NCI-H2029 (cell line): ENCODE data around the gene HOXD3.

Experiments
- DNase-seq: peaks from one replicate; lab custom pipeline; 2025; lab: John Stamatoyannopoulos, UW

HOXD3 gene

DNA sequence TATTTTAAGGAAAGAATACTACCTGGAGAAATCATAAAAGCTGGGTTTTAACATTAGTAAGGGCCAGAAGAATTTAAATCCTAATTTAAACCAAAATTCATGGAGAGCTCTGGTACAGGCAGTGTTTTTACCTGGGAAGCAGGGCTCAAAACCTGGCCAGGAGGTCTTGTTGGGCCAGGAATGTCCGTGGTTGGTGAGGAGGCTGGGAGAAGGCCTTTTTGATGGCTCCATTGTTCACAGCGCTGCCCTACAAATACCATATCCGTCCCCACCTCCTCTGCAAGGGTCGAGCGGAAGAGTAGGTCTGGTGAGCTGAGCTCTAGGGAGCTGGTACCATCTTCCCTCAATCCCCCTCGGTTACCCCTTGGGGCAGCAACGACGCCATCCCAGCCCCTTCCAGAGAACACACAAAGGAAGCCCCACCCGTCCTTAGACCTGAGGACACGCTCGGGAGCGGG, 20.5 kb downstream of the HOXD3 start:
- DNase-seq, result no peak

DNA sequence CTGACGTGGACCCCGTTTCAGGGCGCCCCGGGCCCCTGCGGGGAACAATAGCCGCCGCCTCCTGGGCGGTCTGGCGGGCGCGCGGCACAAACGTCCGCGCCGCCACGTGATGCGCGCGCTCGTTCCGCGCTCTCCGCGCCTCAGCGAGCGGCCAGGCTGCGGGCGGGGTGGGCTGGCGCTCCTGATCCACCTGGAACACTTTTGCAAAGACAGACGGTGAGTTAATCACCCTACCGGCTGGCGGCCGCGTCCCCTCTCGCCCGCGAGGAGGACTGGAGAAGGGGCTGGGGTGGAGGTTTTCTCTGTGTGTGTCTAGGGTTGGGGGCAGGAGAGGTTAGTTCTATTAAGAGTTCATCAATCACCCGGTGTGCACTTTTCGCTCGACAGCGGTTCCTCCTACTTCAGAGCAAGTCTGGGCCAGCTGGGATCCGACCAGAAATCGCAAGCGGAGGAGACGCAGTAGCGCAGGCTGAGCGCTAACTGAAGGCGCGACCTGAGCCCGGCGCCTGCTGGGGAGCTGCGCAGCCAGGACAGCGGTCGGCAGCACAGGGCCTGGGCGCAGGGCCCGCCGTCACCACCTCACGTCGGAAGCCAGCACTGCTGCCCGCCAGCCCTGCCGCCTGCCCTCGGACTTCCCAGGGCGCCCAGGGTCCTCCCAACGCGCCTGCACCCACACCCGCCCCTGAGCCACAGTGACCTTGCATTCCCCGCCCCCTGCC, 21.1 kb downstream of the HOXD3 start:
- DNase-seq, result peak; percentile 66

DNA sequence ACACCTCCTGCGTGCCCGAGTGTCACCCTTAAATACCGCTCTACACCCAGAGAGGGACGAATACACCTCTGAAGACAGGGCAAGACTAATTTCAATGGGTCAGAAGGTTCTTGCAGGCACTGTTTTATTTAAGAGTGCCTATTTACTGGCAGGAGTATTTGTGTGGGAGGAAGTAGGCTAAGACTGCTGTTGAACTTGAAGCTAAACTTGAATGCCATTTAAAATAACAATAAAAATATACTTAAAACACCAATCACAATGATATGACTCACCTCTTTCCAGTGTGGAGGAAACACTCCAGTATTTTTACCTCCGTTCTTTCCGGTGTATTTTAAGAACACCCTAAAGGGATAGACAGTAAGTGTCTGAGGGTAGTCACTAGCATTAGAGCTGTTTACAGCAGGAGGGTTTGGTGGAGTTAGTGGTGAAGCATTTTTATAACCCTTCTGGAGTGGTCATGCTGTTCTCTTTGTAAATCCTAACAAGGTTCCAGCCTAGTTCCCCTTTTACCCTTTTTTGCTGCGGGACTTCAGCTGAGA, 21.7 kb downstream of the HOXD3 start:
- peak; percentile 30 for DNase-seq

DNA sequence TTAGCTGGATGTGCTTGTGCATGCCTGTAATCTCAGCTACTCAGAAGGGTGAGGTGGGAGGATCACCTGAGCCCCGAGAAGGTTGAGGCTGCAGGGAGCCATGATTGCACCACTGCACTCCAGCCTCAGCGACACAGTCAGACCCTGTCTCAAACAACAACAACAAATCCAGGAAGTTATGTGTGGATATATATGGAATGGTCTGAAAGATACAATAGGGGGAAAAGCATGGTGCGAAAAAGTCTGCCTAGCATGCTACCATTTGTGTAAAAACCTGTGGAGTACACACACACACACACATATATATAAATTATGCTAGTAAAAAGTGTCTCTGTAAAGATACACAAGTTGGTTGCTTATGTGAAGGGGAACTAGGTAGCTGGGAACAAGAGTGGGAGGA, 24.4 kb downstream of the HOXD3 start:
- DNase-seq, result no peak

DNA sequence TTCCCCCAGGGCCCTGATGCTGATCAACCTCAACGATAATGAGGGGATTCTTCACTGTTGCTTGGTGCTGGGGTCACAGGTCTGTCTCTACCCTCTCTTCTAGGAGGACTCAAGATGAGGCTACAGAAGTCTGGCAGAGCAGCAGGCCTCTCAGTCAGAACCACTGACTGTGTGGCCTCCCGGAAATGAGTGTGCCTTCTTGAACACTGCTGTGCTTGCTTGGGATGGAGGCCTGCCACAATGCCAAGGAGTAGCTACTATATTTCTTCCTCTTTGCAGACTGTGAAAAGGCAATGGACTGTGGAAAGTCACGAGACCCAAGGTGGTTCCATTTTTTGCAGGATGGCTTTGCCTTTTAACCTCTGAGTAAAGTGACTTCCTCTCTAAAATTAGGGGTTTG, 25.6 kb downstream of the HOXD3 start:
- no peak for DNase-seq

DNA sequence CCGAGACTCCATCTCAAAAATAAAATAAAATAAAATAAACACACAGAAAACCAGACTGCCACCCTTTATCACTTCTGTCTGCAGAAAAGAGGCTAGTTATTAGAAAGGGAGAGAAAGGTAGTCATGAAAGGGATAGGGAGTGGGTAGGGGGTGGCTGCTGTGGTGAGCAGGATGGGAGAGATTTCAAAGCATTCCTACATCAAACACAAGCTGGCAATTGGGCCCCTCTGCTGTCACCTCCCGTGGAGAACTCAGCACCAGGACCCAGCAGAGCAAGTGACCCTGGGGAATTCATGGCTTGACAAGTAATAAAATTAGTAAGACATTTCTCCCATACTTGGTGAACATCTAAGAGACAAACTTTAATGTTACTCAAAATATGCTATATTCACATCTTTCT, 27.6 kb downstream of the HOXD3 start:
- DNase-seq, result no peak

DNA sequence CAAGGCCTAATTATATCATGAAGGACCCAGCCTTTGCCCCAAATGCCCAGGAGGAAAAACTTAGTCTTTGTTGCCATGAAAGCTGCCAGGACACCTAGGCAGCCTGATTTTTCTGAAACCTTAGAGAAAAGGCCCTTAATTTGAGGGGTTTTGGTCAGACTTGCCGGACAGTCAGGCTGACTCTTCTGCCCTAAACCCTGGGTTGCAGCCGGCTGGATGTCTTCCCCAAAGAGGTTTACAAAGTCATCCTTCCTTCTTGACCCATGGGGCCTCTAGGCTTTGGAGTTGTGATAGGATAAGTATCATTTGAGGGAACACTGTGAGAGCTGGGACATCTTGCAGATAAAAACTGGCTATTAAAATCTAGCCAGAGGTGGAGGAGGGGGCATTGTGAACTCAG, 28.9 kb downstream of the HOXD3 start:
- DNase-seq, result no peak

DNA sequence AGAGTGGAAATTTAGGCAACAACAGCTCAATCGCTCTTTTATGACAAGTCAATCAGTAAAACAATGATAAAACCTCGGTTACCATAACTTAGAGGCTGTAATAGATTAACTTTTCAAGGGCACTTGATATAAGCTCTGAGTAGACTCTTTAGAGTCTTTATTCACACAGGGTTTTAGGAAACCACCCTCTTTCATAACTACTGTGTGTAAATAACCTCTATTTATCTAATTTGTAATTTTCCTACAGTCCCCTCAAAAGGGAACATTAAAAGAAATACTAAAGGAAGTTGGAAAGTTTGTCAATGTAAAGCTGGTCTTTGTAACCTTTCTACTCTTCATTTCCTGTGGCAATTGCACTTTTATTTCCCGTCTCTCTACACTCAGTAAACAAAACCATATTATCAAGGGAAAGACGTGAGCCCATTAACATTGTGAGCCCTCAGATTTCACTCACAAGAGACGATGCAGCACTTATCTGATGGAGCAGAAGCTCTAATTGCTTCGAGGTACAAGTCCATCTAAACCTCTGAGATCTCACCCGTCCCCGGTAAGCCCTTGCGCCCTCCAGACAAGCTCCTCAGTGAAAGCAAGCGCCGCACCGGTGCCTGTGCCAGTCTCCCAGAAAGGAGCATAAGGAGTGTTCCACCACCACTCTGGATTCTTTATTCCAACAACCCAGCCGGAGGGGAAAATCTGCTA, 30.2 kb downstream of the HOXD3 start:
- DNase-seq, result no peak

DNA sequence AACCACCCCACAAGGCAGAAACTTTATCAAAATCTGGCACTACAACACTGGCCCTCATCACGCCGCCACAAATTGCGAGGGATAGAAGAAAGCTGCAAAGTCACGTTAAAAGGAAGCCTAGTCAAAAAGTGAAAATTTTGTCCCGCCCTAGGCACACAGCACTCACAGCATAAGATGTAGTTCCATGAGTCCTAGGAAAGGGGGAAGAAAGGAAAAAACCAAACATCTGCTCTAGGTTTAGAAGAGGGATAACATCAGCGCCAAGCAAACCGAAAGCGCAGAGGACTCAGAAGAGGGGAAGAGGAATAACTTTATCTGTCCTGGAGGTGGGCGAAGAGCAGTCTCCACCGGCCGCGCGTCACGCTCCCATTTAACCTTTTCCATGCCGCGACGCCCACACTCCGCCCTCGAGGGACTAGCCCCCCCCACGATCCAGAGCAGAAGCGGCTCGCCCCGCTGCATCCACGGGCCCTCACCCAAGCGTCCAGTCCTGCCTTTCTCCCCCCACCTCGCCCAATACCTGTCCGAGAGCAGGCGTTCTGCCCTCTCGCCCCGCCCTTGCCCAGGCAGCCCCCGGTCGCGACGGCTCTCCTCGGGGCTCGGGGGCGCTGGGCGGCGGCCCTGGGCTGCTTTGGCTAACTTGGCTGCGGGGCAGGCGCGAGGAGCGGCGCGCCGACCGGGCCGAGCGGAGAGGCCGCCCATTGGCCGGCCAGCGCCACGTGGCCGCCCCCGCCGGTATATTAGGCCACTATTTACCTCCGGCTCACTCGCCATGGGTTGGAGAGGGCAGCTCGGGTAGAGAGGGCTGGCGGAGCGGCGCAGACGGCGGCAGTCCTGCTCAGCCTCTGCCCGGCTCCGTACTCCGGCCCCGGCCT, 31.0 kb downstream of the HOXD3 start, which contains the start of gene HOXD1:
HOXD1 (plus strand) TSS at position 770 of the 875 bp plus-strand sequence. CDS start 134 bp downstream, outside the sequence.
- peak; percentile 71 for DNase-seq

DNA sequence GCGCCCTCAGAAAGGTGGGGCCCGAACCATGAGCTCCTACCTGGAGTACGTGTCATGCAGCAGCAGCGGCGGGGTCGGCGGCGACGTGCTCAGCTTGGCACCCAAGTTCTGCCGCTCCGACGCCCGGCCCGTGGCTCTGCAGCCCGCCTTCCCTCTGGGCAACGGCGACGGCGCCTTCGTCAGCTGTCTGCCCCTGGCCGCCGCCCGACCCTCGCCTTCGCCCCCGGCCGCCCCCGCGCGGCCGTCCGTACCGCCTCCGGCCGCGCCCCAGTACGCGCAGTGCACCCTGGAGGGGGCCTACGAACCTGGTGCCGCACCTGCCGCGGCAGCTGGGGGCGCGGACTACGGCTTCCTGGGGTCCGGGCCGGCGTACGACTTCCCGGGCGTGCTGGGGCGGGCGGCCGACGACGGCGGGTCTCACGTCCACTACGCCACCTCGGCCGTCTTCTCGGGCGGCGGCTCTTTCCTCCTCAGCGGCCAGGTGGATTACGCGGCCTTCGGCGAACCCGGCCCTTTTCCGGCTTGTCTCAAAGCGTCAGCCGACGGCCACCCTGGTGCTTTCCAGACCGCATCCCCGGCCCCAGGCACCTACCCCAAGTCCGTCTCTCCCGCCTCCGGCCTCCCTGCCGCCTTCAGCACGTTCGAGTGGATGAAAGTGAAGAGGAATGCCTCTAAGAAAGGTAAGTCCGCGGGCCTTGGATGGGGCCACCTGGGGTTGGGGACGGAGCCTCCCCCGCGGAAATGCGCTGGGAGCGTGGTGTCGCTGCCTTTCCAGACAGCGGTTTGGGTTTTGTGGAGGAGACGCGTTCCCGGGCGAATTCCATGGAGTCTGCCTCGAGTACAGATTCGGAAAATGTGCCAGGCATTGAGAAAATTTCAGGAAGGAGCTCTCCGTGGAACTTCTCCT, 31.9 kb downstream of the HOXD3 start:
- no peak for DNase-seq

DNA sequence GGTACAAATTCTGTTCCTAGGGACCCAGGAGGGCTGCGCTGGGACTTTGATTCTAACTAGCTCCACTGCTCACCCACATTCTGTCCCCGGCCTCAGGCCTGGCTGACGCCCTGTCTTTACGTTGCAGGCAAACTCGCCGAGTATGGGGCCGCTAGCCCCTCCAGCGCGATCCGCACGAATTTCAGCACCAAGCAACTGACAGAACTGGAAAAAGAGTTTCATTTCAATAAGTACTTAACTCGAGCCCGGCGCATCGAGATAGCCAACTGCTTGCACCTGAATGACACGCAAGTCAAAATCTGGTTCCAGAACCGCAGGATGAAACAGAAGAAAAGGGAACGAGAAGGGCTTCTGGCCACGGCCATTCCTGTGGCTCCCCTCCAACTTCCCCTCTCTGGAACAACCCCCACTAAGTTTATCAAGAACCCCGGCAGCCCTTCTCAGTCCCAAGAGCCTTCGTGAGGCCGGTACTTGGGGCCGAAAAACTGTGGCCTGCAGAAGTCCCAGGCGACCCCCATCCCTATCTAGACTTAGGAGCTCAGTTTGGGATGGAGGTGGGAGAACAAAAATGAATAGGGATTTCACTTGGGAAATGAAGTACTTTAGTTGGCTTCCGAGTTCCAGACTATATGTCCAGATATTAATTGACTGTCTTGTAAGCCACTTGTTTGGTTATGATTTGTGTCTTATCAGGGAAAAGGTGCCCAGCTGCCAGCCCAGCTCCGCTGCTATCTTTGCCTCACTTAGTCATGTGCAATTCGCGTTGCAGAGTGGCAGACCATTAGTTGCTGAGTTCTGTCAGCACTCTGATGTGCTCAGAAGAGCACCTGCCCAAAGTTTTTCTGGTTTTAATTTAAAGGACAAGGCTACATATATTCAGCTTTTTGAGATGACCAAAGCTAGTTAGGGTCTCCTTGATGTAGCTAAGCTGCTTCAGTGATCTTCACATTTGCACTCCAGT, 32.9 kb downstream of the HOXD3 start:
- DNase-seq, result no peak

DNA sequence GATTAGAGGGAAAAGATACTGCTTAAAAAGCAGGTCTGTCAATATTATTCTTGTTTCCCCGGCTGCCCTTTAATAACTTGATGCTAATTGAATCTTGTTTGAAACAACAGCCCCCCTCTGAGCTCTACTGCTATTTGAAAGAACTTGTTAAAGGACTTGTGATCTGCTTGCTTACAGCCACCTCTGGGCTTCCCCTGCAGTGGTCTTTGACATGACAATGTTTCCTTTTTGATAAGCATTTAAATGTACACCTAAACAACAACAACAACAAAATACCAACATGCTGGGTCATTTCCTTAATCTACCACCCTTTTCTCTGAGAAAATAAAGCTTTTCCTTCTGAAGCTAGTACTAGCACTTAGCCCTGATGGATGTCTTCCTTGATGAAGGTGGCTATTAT, 35.2 kb downstream of the HOXD3 start:
- DNase-seq, result no peak

DNA sequence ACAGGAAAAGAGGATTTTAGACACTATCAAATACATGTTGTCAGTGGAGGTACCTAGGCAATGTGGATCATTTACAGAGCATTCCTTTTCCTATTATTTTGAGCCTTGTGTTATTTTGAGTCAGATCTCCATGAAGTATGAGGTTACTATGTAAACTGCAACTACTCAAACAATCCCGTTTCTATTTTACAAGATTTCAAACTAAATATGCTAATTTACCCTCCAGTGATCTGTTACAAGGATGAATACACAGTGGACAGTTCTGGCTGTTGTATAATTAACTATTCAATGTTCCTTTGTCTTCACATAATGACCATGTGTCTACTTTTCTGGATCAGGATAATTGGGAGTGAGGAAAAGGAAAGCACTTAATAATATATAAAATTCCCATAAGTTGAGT, 35.9 kb downstream of the HOXD3 start:
- no peak for DNase-seq

DNA sequence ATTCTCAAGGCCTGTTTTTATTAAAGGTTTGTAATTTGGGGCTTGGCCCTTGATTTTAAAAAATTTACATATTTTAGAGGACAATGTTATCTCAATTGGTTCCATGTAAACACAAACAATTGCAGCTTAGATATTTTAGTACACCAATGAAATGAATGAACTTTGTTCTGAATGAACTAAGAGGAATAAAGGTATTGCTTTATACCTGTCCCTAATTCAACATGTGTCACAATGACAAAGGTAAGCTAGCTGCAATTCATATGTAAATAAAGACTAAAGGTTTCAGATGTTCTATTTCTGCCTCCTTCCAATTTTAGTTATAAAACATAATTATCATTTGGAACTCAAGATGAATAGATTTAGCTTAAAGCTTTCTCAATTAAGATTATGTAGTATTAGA, 42.8 kb downstream of the HOXD3 start:
- no peak for DNase-seq

DNA sequence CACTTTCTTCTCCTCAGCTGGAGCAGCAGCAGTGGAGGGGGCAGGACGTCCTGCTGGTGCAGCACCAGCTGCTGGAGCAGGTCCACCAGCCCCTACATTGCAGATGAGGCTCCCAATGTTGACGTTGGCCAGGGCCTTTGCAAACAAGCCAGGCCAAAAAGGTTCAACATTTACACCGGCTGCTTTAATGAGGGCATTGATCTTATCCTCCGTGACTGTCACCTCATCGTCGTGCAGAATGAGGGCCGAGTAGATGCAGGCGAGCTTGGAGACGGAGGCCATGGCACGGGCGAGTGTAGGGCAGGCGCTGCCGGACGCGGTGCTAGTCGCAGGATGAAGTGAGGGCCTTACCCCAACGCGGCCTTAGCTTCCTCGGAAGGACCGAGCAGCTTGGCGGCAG, 43.9 kb downstream of the HOXD3 start:
- no peak for DNase-seq

DNA sequence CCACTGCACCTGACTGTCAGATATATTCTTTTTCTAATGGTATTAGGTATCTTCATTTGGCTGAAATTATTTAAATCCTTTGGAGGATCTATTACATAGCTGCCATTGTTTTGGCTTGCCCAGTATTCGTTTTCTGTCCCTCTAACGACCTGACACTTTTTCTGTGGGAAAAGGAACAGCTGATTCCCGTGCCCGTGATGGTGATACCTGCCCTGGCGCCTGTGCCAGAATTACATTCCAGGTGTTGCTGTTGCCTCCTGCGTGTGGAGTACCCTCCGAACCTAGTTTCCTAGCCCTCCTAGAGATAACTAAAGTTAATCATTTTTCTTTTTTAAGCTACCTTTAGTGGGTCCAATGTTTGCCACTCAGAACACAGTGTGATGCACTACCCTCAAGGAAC, 45.4 kb downstream of the HOXD3 start:
- DNase-seq, result no peak

DNA sequence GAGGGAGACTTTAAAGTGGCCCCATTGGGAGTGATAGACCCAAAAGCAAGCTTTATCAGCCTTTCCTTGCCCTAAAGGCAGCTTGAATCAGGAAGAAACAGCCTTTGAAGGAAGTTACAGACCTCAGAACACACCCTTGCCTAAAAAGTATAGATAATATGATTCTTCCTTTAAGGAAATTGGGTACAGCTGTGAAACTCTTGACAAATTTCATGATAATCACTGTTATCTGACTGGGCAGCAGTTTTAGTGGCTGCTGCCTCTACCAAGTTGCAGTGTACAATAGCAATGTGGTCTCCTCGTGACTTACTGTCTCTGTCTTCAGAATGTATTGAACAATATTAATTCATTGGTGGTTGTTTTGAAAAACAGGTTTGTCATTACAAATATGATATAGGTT, 48.0 kb downstream of the HOXD3 start:
- DNase-seq, result no peak

DNA sequence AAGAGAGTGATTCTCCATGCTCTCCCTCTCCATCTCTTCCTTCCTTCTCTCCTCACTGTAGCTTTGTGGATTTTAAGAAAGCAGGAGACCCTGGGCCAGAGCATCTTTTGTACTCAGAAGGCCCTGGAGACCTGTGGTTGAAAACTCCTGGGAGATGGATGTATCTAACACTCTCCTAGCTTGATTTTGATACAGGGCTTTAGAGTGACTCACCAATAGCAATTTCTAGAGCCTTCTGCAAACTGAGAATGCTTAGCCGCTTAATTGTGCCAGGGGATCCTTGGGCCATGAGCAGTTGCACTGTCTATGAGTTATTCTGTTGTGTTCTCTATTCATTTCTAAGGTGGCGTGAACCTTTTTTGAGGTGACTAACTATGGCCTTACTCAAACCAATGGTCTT, 49.0 kb downstream of the HOXD3 start:
- DNase-seq, result no peak

DNA sequence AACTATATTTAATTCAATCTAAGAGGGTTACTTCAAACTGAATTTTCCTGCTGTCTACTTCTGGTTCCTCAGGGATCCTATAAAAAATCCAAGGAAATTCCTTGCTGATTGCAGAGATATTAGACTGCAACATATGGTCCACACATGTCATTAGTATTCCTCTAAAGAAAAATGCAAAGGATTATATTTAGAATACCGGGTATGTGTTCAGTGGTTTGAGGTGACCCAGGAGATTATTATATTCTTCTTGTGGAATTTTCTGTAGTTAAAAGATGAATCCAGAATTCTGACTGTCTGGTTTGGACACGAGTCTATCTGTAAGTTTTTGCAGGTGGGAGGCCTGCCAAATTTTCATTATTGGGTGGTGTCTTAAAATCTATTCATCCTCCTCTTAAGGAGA, 49.6 kb downstream of the HOXD3 start:
- no peak for DNase-seq

DNA sequence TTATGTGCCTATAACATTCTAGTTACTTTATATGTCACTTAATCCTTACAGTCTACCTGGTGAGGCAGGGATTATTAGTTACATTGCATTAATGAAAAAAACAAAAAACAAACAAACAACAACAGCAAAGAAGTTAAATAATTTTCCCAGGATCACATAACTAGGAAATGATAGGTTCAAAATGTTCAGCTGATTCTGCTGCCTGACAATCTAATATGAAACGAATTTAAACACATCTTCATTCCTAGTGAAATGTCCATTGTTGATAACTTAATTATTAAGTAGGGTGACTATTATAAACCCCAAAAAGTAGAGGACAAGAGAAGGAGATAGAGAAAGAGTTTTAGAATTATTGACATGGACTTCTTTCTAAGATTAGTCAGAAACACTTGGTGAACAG, 54.0 kb downstream of the HOXD3 start:
- no peak for DNase-seq
